Neural progenitor cell (in vitro differentiated cells): ENCODE results near the gene KIF24. TPM values are rescaled to one million over a fixed set of nuclear protein-coding genes. Genes with fewer than 3 reads are reported as not detected.

Experiments used
- DNase-seq: peaks from one replicate; pipeline ENCODE4 v3.0.0-alpha.2; 2016; ENCODE audit warnings: low spot score
- H2AFZ ChIP-seq: fragments of 200-600 bp; sonication (generic); replicated peaks from 2 replicates; pipeline ENCODE4 v1.6.1; 2016; ENCODE audit warnings: antibody characterized with exemption
- H3F3A ChIP-seq: fragments of 200-600 bp; sonication (generic); 2 replicates; pipeline ENCODE4 v1.6.1; 2016; ENCODE audit warnings: antibody characterized with exemption, low read depth
- H3K27ac ChIP-seq: fragments of 200-600 bp; sonication (generic); 2 replicates; pipeline ENCODE4 v1.5.1; 2016; ENCODE audit warnings: mild to moderate bottlenecking
- H3K27me3 ChIP-seq: fragments of 200-600 bp; sonication (generic); 2 replicates; pipeline ENCODE4 v1.6.1; 2016; ENCODE audit warnings: mild to moderate bottlenecking, moderate library complexity
- H3K36me3 ChIP-seq: fragments of 200-600 bp; sonication (generic); 2 replicates; pipeline ENCODE4 v1.5.1; 2016
- H3K4me1 ChIP-seq: fragments of 200-600 bp; sonication (generic); 2 replicates; pipeline ENCODE4 v1.6.1; 2016; ENCODE audit warnings: mixed run types
- H3K4me2 ChIP-seq: fragments of 200-600 bp; sonication (generic); 2 replicates; pipeline ENCODE4 v1.6.1; 2016
- H3K4me3 ChIP-seq: fragments of 200-600 bp; sonication (generic); 2 replicates; pipeline ENCODE4 v1.5.1; 2016
- H3K79me2 ChIP-seq: fragments of 200-600 bp; sonication (generic); 2 replicates; pipeline ENCODE4 v1.6.1; 2016; ENCODE audit warnings: low read depth
- H3K9ac ChIP-seq: fragments of 200-600 bp; sonication (generic); 2 replicates; pipeline ENCODE4 v1.6.1; 2016
- H3K9me3 ChIP-seq: fragments of 200-600 bp; sonication (generic); 2 replicates; pipeline ENCODE4 v1.5.1; 2016; ENCODE audit warnings: low read depth
- H4K20me1 ChIP-seq: fragments of 200-600 bp; sonication (generic); 2 replicates; pipeline ENCODE4 v1.6.1; 2016; ENCODE audit warnings: low read depth
- H3K27ac Mint-ChIP-seq: 3 replicates; pipeline ENCODE4 v1.8.0; 2021; ENCODE audit warnings: mixed read lengths
- H3K27me3 Mint-ChIP-seq: 2 replicates; pipeline ENCODE4 v1.8.0; 2022; ENCODE audit warnings: low read depth, mild to moderate bottlenecking, inconsistent platforms, moderate library complexity, mixed read lengths; ENCODE audit not compliant: insufficient read depth
- H3K36me3 Mint-ChIP-seq: 3 replicates; pipeline ENCODE4 v1.8.0; 2021; ENCODE audit warnings: mixed read lengths
- H3K4me1 Mint-ChIP-seq: 3 replicates; pipeline ENCODE4 v1.8.0; 2021; ENCODE audit warnings: mixed read lengths
- H3K4me3 Mint-ChIP-seq: 3 replicates; pipeline ENCODE4 v1.8.0; 2021; ENCODE audit warnings: mild to moderate bottlenecking, moderate library complexity, mixed read lengths
- H3K9me3 Mint-ChIP-seq: 3 replicates; pipeline ENCODE4 v1.8.0; 2020; ENCODE audit warnings: mixed read lengths
- EZH2 ChIP-seq: fragments of 200-600 bp; sonication (generic); IDR thresholded peaks from 2 replicates; pipeline ENCODE4 v1.6.1; 2017; ENCODE audit warnings: antibody characterized with exemption, mild to moderate bottlenecking, moderate library complexity
- EZH2phosphoT487 ChIP-seq: fragments of 200-600 bp; sonication (generic); IDR thresholded peaks from 2 replicates; pipeline ENCODE4 v1.6.1; 2017; ENCODE audit warnings: antibody characterized with exemption
- total RNA-seq: library from RNA; depleted of rRNA; stranded (reverse); fragments of >200 nt; gene quantifications from 2 replicates; pipeline ENCODE4 v1.2.3, GENCODE V29; 2015; ENCODE audit warnings: low replicate concordance
- TF ChIP-seq, protein P1 (sequence below): fragments of 200-600 bp; sonication (generic); IDR thresholded peaks from 2 replicates; pipeline ENCODE4 v1.5.1; 2017; ENCODE audit warnings: antibody characterized with exemption, mild to moderate bottlenecking

Gene KIF24
- total RNA-seq, 1 donor from 2014 or later = 9.4 TPM

DNA sequence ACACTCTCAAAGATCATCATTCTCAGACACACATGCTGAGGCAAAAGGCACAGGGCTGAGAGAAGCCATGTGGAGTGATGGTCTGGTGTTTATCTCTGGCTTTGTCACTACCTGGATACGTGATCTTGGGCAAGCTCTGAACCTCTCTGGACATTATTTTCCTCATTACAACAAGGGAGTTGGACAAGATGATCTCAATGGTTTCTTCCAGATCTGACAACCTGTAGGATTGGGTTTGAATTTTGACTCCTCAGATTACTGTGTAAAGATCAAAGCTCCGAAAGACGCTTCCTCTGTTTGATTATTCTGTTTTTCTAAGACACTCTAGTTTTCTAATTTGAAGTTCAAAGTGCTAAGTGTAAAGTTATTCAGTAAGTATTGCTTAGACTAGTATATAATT lies 20.3 kb upstream of the KIF24 start:
- Histone ChIP-seq H3K4me3 (no peak overlapping the region), H3K9me3 (no peaks in the 10 kb centered on the region), H3K36me3 (no peaks in the 10 kb centered on the region), H4K20me1 (no peaks in the 10 kb centered on the region), H3K4me2 (no peak overlapping the region), H2AFZ (no peak overlapping the region), H3F3A (no peaks in the 10 kb centered on the region), H3K9ac (no peak overlapping the region), H3K79me2 (no peaks in the 10 kb centered on the region), H3K4me1 (peaks cover 3% of the 10 kb centered on the region), H3K27ac (no peak overlapping the region), H3K27me3 (no peaks in the 10 kb centered on the region)
- Mint-ChIP-seq H3K4me1 (peaks cover 12% of the 10 kb centered on the region), H3K36me3 (peaks cover 7% of the 10 kb centered on the region), H3K27ac (no peak overlapping the region), H3K9me3 (no peaks in the 10 kb centered on the region), H3K4me3 (no peak overlapping the region), H3K27me3 (peaks cover 5% of the 10 kb centered on the region)
- TF ChIP-seq EZH2 (no peak), EZH2phosphoT487 (no peak)
- TF ChIP-seq, protein P1, sequence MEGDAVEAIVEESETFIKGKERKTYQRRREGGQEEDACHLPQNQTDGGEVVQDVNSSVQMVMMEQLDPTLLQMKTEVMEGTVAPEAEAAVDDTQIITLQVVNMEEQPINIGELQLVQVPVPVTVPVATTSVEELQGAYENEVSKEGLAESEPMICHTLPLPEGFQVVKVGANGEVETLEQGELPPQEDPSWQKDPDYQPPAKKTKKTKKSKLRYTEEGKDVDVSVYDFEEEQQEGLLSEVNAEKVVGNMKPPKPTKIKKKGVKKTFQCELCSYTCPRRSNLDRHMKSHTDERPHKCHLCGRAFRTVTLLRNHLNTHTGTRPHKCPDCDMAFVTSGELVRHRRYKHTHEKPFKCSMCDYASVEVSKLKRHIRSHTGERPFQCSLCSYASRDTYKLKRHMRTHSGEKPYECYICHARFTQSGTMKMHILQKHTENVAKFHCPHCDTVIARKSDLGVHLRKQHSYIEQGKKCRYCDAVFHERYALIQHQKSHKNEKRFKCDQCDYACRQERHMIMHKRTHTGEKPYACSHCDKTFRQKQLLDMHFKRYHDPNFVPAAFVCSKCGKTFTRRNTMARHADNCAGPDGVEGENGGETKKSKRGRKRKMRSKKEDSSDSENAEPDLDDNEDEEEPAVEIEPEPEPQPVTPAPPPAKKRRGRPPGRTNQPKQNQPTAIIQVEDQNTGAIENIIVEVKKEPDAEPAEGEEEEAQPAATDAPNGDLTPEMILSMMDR = no peak
- no peak for DNase-seq

DNA sequence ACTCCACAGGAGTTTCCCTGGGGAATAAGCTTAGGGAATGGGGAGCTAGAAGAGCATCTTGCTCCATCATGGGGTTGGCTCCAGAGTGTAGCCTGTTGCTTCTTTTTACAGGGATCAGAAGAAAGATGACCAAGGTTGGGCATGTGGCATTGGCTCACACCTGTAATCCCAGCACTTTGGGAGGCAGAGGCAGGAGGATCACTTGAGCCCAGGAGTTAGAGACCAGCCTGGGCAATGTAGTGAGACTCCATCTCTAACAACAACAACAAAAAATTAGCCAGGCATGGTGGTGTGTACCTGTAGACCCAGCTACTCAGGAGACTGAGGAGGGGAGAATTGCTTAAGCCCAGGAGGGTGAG lies 18.7 kb upstream of the KIF24 start:
- no peak for TF ChIP-seq EZH2phosphoT487
- TF ChIP-seq, protein P1 = no peak
- TF ChIP-seq EZH2 = no peak
- Histone ChIP-seq H3K27ac (no peak overlapping the region), H2AFZ (no peak overlapping the region), H3K4me2 (no peak overlapping the region), H3K36me3 (no peaks in the 10 kb centered on the region), H4K20me1 (no peaks in the 10 kb centered on the region), H3F3A (no peaks in the 10 kb centered on the region), H3K79me2 (no peaks in the 10 kb centered on the region), H3K9me3 (no peaks in the 10 kb centered on the region), H3K4me1 (peaks cover 3% of the 10 kb centered on the region), H3K27me3 (no peaks in the 10 kb centered on the region), H3K4me3 (no peak overlapping the region), H3K9ac (no peak overlapping the region)
- peaks cover 9% of the 10 kb centered on the region for H3K36me3 Mint-ChIP-seq
- DNase-seq = no peak
- peaks cover 12% of the 10 kb centered on the region for H3K4me1 Mint-ChIP-seq
- peak overlapping the region; percentile 25 for H3K27ac Mint-ChIP-seq
- peak overlapping the region; percentile 63 for H3K4me3 Mint-ChIP-seq
- H3K9me3 Mint-ChIP-seq = no peaks in the 10 kb centered on the region
- H3K27me3 Mint-ChIP-seq = peaks cover 5% of the 10 kb centered on the region

DNA sequence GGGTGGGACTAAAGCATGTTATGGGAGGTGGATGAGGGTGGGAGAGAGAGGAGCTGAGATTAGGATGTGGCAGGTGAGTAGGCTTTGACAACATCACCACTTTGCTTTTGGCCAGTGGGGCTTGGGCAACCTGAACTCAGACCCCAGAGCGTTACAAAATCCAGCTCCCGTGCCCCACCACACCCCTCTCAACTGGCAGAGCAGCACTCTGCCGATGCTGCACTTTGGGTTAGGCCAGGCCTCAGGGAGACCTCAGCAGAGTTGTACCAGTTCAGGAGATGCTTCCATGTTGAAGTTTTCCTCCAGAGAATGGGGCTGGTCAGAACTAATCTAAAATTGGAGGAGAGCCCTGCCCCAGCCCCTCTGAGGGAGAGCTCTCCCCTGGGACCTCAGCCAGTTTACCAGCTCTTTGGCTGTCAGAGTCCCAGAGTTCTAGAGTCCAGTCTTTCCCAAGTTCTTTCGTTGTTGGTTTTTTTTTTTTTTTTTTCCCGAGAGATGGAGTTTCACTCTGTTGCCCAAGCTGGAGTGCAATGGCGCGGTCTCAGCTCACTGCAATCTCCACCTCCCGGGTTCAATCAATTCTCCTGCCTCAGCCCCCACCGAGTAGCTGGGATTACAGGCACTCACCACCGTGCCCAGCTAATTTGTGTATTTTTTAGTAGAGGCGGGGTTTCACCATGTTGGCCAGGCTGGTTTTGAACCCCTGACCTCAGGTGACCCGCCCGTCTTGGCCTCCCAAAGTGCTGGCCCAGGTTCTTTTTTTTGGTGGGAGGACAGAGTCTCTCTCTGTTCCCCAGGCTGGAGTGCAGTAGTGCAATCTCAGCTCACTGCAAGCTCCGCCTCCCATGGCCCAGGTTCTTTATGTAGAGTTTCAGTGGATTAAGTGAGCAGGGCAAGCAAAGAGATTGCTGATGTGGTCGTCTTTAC lies 18.1 kb upstream of the KIF24 start:
- Histone ChIP-seq H3K4me3 (no peak overlapping the region), H3K27ac (no peak overlapping the region), H3K36me3 (no peaks in the 10 kb centered on the region), H3K9me3 (no peaks in the 10 kb centered on the region), H2AFZ (no peak overlapping the region), H3F3A (no peaks in the 10 kb centered on the region), H3K4me1 (peaks cover 3% of the 10 kb centered on the region), H3K79me2 (no peaks in the 10 kb centered on the region), H3K4me2 (no peak overlapping the region), H4K20me1 (no peaks in the 10 kb centered on the region), H3K9ac (no peak overlapping the region), H3K27me3 (no peaks in the 10 kb centered on the region)
- TF ChIP-seq EZH2 = no peak
- TF ChIP-seq, protein P1 = no peak
- TF ChIP-seq EZH2phosphoT487 = no peak
- Mint-ChIP-seq H3K4me3 (peak overlapping the region; percentile 63), H3K9me3 (no peaks in the 10 kb centered on the region), H3K27me3 (peaks cover 5% of the 10 kb centered on the region), H3K27ac (peak overlapping the region; percentile 25), H3K4me1 (peaks cover 12% of the 10 kb centered on the region), H3K36me3 (peaks cover 11% of the 10 kb centered on the region)
- peak; percentile 39 for DNase-seq
